PC-9 (cell line): ENCODE measurements around the gene USP21. TPM values are rescaled to one million over a fixed set of nuclear protein-coding genes. Genes with fewer than 3 reads are reported as not detected.

Source experiments
- BruUV-seq: library from RNA; stranded (reverse); fragments of 400-500 nt; replicated peaks from 2 replicates; lab custom pipeline; 2021; lab: Mats Ljungman, UMichigan
- CTCF ChIA-PET: fragments of 300-600 bp; sonication (Branson Sonifier 250); formaldehyde crosslinking; loops from one replicate; lab custom pipeline; 2022; ENCODE audit warnings: antibody characterized with exemption; lab: Charles Lee
- POLR2A ChIA-PET: fragments of 300-600 bp; sonication (Branson Sonifier 250); formaldehyde crosslinking; loops from one replicate; lab custom pipeline; 2022; ENCODE audit warnings: antibody characterized with exemption; ENCODE audit not compliant: unreplicated experiment; lab: Charles Lee
- DNase-seq, 2 experiments: peaks; one replicate each; pipeline versions ENCODE4 v3.0.0 to v3.0.0-alpha.2; 2015 to 2022; ENCODE audit warnings: mixed read lengths in 1 of 2
- H2AFZ ChIP-seq: fragments of 200-600 bp; sonication (generic); 2 replicates; pipeline ENCODE4 v1.8.1; 2017; ENCODE audit warnings: antibody characterized with exemption
- H3F3A ChIP-seq: fragments of 200-600 bp; sonication (generic); 2 replicates; pipeline ENCODE4 v1.8.1; 2017; ENCODE audit warnings: antibody characterized with exemption, mild to moderate bottlenecking, low read depth; ENCODE audit not compliant: insufficient read depth
- H3K27ac ChIP-seq: fragments of 200-600 bp; sonication (generic); 2 replicates; pipeline ENCODE4 v1.6.1; 2016; ENCODE audit warnings: mixed run types
- H3K27me3 ChIP-seq: fragments of 200-600 bp; sonication (generic); 2 replicates; pipeline ENCODE4 v1.6.1; 2016; ENCODE audit warnings: low read depth, mixed run types; ENCODE audit not compliant: insufficient read depth
- H3K36me3 ChIP-seq: fragments of 200-600 bp; sonication (generic); 2 replicates; pipeline ENCODE4 v1.6.1; 2016; ENCODE audit warnings: low read depth, mixed run types
- H3K4me1 ChIP-seq: fragments of 200-600 bp; sonication (generic); replicated peaks from 2 replicates; pipeline ENCODE4 v1.6.1; 2016; ENCODE audit warnings: mixed run types; ENCODE audit not compliant: insufficient read depth
- H3K4me2 ChIP-seq: fragments of 200-600 bp; sonication (generic); 2 replicates; pipeline ENCODE4 v1.6.1; 2017; ENCODE audit warnings: mixed run types
- H3K4me3 ChIP-seq: fragments of 200-600 bp; sonication (generic); 2 replicates; pipeline ENCODE4 v1.6.1; 2016; ENCODE audit warnings: mixed run types
- H3K79me2 ChIP-seq: fragments of 200-600 bp; sonication (generic); 2 replicates; pipeline ENCODE4 v1.6.1; 2017; ENCODE audit warnings: low read depth, mixed run types
- H3K9me2 ChIP-seq: fragments of 200-600 bp; sonication (generic); 2 replicates; pipeline ENCODE4 v1.8.1; 2017; ENCODE audit warnings: mild to moderate bottlenecking; ENCODE audit not compliant: insufficient read depth
- H3K9me3 ChIP-seq: fragments of 200-600 bp; sonication (generic); 2 replicates; pipeline ENCODE4 v1.8.1; 2016; ENCODE audit warnings: low read depth; ENCODE audit not compliant: insufficient read depth
- H4K20me1 ChIP-seq: fragments of 200-600 bp; sonication (generic); 2 replicates; pipeline ENCODE4 v1.8.1; 2017; ENCODE audit not compliant: insufficient read depth
- CTCF ChIP-seq: fragments of 200-600 bp; sonication (generic); conservative IDR thresholded peaks from 2 replicates; pipeline ENCODE4 v1.6.1; 2017; ENCODE audit warnings: mixed run types, antibody characterized with exemption, mild to moderate bottlenecking, moderate library complexity
- EZH2 ChIP-seq: fragments of 200-600 bp; sonication (generic); IDR thresholded peaks from 2 replicates; pipeline ENCODE4 v1.8.0; 2017; ENCODE audit warnings: antibody characterized with exemption, low read depth
- intact Hi-C: fragments of 100-400 bp; cut with micrococcal nuclease; formaldehyde crosslinking; loops from one replicate; pipeline ENCODE4 v1.10.0; 2022; ENCODE audit not compliant: unreplicated experiment
- total RNA-seq: library from RNA; stranded (reverse); gene quantifications from 2 replicates; pipeline ENCODE4 v1.2.3, GENCODE V29; 2021

USP21 gene
- total RNA-seq, 1 experiment from 2014 or later = 34.8 TPM

GRCh38 chr1:161201836-161202712 is 42.8 kb downstream of the USP21 start, which contains the start of gene NDUFS2:
NDUFS2 (plus strand) TSS chr1:161202367; CDS start chr1:161202386, 19 bp downstream.
- H3K79me2 ChIP-seq = peaks cover 29% of the 10 kb centered on the region
- BruUV-seq = no TSS peak
- peaks cover 19% of the 10 kb centered on the region for H3K4me1 ChIP-seq
- ChIA-PET POLR2A (interaction anchor here (0.6 to 0.8 kb wide), 5 partner anchors 24 to 198 kb away, joined by 3 to 5 read pairs (median 4); partner anchors contain the start of genes NIT1, PFDN2 and TOMM40L), CTCF (interaction anchor here (0.6 to 1.6 kb wide), 3 partner anchors 23 to 172 kb away, joined by 3 to 8 read pairs (median 3); partner anchors contain the start of gene TOMM40L)
- H3F3A ChIP-seq = peaks cover 13% of the 10 kb centered on the region; the same call in 1 of the 2 replicates
- no peak for TF ChIP-seq EZH2
- TF ChIP-seq CTCF = no peak; the same call in 1 of the 2 replicates
- DNase-seq = peak; percentile 89 to 95
- peak within 1 kb of the TSS; percentile 79 for H3K4me2 ChIP-seq
- peaks cover 23% of the 10 kb centered on the region for H3K36me3 ChIP-seq
- H3K9me3 ChIP-seq = no peaks in the 10 kb centered on the region
- no peaks in the 10 kb centered on the region for H3K27me3 ChIP-seq
- H2AFZ ChIP-seq = peak within 1 kb of the TSS; percentile 90
- no peaks in the 10 kb centered on the region for H3K9me2 ChIP-seq
- H3K4me3 ChIP-seq = peak within 1 kb of the TSS; percentile 90
- H4K20me1 ChIP-seq = no peaks in the 10 kb centered on the region
- intact Hi-C loops = no loop called here
- H3K27ac ChIP-seq = peak within 1 kb of the TSS; percentile 78

DNA sequence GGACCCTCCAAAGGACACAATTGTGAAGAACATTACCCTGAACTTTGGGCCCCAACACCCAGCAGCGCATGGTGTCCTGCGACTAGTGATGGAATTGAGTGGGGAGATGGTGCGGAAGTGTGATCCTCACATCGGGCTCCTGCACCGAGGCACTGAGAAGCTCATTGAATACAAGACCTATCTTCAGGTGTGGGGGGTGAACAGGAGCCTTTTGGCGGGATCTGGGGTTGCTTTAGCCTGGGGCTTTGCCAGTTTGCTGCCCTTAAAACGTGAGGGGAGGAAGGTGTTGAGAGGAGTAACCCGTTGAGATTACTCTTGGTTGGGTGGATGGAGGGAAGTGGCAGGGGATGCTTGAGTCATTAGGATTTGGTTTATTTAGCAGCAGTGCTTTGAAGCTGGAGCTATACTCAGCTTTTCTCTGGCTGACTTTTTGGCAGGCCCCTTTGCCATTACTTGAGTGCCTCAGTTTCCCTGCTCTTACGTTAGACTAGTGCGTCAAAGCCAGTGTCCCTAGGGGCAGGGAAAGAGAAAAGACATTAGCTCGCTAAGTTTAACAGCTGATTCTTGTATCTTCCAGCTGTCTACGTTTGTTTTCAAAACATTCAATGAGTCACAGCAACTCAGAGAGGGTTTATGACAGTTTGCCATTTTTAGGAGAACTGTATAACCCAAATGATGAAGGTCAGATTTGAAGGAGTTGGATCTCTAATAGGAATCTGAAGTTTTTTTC is 47.3 kb downstream of the USP21 start:
- POLR2A ChIA-PET = interaction anchor here (0.6 kb wide), 1 partner anchor 19 kb away, joined by 5 read pairs; the partner anchor contains the start of gene TOMM40L
- TF ChIP-seq CTCF (no peak), EZH2 (no peak)
- Histone ChIP-seq H3K9me3 (no peaks in the 10 kb centered on the region), H3K27ac (no peak overlapping the region), H3K9me2 (no peaks in the 10 kb centered on the region), H3K4me3 (no peak overlapping the region), H3K4me1 (peaks cover 8% of the 10 kb centered on the region), H3K36me3 (peaks cover 36% of the 10 kb centered on the region), H3K79me2 (peaks cover 29% of the 10 kb centered on the region), H2AFZ (no peak overlapping the region), H3K27me3 (no peaks in the 10 kb centered on the region), H3F3A (peaks cover 18% of the 10 kb centered on the region; the same call in 1 of the 2 replicates), H3K4me2 (no peak overlapping the region), H4K20me1 (no peaks in the 10 kb centered on the region; the same call in 1 of the 2 replicates)
- intact Hi-C loops = no loop called here
- CTCF ChIA-PET = interaction anchor here (0.5 kb wide), 1 partner anchor 31 kb away, joined by 4 read pairs; the partner anchor contains the start of gene NR1I3
- no peak for DNase-seq
- no TSS peak for BruUV-seq

GRCh38 chr1:161207173-161207572 is 47.9 kb downstream of the USP21 start:
- H4K20me1 ChIP-seq = no peaks in the 10 kb centered on the region; the same call in 1 of the 2 replicates
- intact Hi-C loops = no loop called here
- peaks cover 18% of the 10 kb centered on the region; the same call in 1 of the 2 replicates for H3F3A ChIP-seq
- CTCF ChIA-PET = interaction anchor here (0.5 kb wide), 1 partner anchor 31 kb away, joined by 4 read pairs; the partner anchor contains the start of gene NR1I3
- no peak for TF ChIP-seq EZH2
- no peak for TF ChIP-seq CTCF
- no peaks in the 10 kb centered on the region for H3K9me3 ChIP-seq
- no TSS peak for BruUV-seq
- H3K36me3 ChIP-seq = peaks cover 39% of the 10 kb centered on the region
- H3K9me2 ChIP-seq = no peaks in the 10 kb centered on the region
- H3K27me3 ChIP-seq = no peaks in the 10 kb centered on the region
- POLR2A ChIA-PET = interaction anchor here (0.6 kb wide), 1 partner anchor 18 kb away, joined by 5 read pairs; the partner anchor contains the start of gene TOMM40L
- no peak overlapping the region for H3K27ac ChIP-seq
- no peak overlapping the region for H2AFZ ChIP-seq
- 0 out of 2 replicates have a peak, but pooled peaks cover 6% of the 10 kb centered on the region for H3K4me1 ChIP-seq
- H3K79me2 ChIP-seq = peaks cover 29% of the 10 kb centered on the region
- no peak for DNase-seq
- no peak overlapping the region for H3K4me2 ChIP-seq
- H3K4me3 ChIP-seq = no peak overlapping the region
